T-helper 9 cell (primary cell): ENCODE results near the gene VAV1.
"Not testable (repeated sequence)": the region's sequence is repeated elsewhere in the genome, so short reads cannot be mapped to it uniquely, and the experiment has no call there.

Experiments
- DNase-seq: peaks from one replicate; pipeline ENCODE4 v3.0.0-alpha.2; 2020

VAV1 gene

GRCh38 chr19:6761053-6761676, 11.3 kb upstream of the VAV1 start:
- DNase-seq, result no peak

- not testable (repeated sequence) for DNase-seq
Observed at GRCh38 chr19:6762253-6762797, 10.2 kb upstream of the VAV1 start.

GRCh38 chr19:6765738-6766356, 6.7 kb upstream of the VAV1 start:
- no peak for DNase-seq

- DNase-seq, result no peak
Observed at GRCh38 chr19:6766357-6767080, 6.0 kb upstream of the VAV1 start.

GRCh38 chr19:6767081-6767356, 5.5 kb upstream of the VAV1 start:
- no peak for DNase-seq

GRCh38 chr19:6767357-6768235, 4.9 kb upstream of the VAV1 start, which contains the start of gene SH2D3A:
TSS of gene SH2D3A (minus strand) at chr19:6767435. CDS start at chr19:6763748, 3,687 bp downstream.
- peak; percentile 93 for DNase-seq

- no peak for DNase-seq
Observed at GRCh38 chr19:6768236-6768785, 4.2 kb upstream of the VAV1 start.

GRCh38 chr19:6769006-6769619, 3.4 kb upstream of the VAV1 start:
- DNase-seq, result no peak

- not testable (repeated sequence) for DNase-seq
Observed at GRCh38 chr19:6771648-6772027, 870 bp upstream of the VAV1 start.

GRCh38 chr19:6772866-6773322, 386 bp downstream of the VAV1 start:
- DNase-seq, result no peak

GRCh38 chr19:6773323-6773931, 919 bp downstream of the VAV1 start:
- peak; percentile 29 for DNase-seq

GRCh38 chr19:6774821-6775707, 2.6 kb downstream of the VAV1 start:
- no peak for DNase-seq

- not testable (repeated sequence) for DNase-seq
Observed at GRCh38 chr19:6776045-6776444, 3.5 kb downstream of the VAV1 start.

- no peak for DNase-seq
Observed at GRCh38 chr19:6776999-6777398, 4.5 kb downstream of the VAV1 start.

- no peak for DNase-seq
Observed at GRCh38 chr19:6777434-6777833, 4.9 kb downstream of the VAV1 start.

- no peak for DNase-seq
Observed at GRCh38 chr19:6778386-6778785, 5.9 kb downstream of the VAV1 start.

- no peak for DNase-seq
Observed at GRCh38 chr19:6779206-6779605, 6.7 kb downstream of the VAV1 start.

GRCh38 chr19:6787393-6787792, 14.9 kb downstream of the VAV1 start:
- no peak for DNase-seq

- no peak for DNase-seq
Observed at GRCh38 chr19:6788896-6789295, 16.4 kb downstream of the VAV1 start.
